Cardiac muscle cell (in vitro differentiated cells and primary cell): ENCODE data around the gene HIGD2A. TPM values are rescaled to one million over a fixed set of nuclear protein-coding genes. Genes with fewer than 3 reads are reported as not detected.
A peak's percentile ranks its signal among the peaks of the same experiment; 100 is the strongest.

Source experiments
- DNase-seq, 2 donors: peaks; one replicate each; pipeline versions ENCODE4 v3.0.0 to v3.0.0-alpha.2; 2010 to 2017; ENCODE audit warnings: low read depth in 1 of 2, low spot score in 1 of 2
- H3K27ac ChIP-seq: fragments of 200-600 bp; sonication (generic); 2 replicates; pipeline ENCODE4 v1.5.1; 2016
- H3K27me3 ChIP-seq: fragments of 200-600 bp; sonication (generic); 2 replicates; pipeline ENCODE4 v1.6.0; 2016; ENCODE audit warnings: control low read depth
- H3K36me3 ChIP-seq: fragments of 200-600 bp; sonication (generic); 2 replicates; pipeline ENCODE4 v1.5.1; 2016; ENCODE audit warnings: control low read depth
- H3K4me1 ChIP-seq: fragments of 200-600 bp; sonication (generic); 2 replicates; pipeline ENCODE4 v1.8.1; 2017; ENCODE audit warnings: low read depth, mild to moderate bottlenecking, mixed run types
- H3K4me3 ChIP-seq: fragments of 200-600 bp; sonication (generic); 2 replicates; pipeline ENCODE4 v1.5.1; 2016; ENCODE audit warnings: mild to moderate bottlenecking
- H3K9me3 ChIP-seq: fragments of 200-600 bp; sonication (generic); 2 replicates; pipeline ENCODE4 v1.5.1; 2017; ENCODE audit warnings: low read depth, mild to moderate bottlenecking, control low read depth
- polyA plus RNA-seq: library from polyadenylated mRNA; unstranded; fragments of >200 nt; fragmentation: Nextera tagmentation; extraction: Ambion mirVana; gene quantifications from 2 replicates; pipeline ENCODE4 v1.2.1, GENCODE V29; 2016
- total RNA-seq: library from RNA; depleted of rRNA; stranded (reverse); fragments of >200 nt; gene quantifications from 2 replicates; pipeline ENCODE4 v1.2.3, GENCODE V29; 2016
- TF ChIP-seq, protein P1 (sequence below): IDR thresholded peaks from 2 replicates; pipeline ENCODE4 v1.5.1; 2012; ENCODE audit warnings: low read depth, mild to moderate bottlenecking, low read length

HIGD2A gene
- total and polyA plus RNA-seq, 2 experiments from 2014 or later: 203 to 388 TPM

DNA sequence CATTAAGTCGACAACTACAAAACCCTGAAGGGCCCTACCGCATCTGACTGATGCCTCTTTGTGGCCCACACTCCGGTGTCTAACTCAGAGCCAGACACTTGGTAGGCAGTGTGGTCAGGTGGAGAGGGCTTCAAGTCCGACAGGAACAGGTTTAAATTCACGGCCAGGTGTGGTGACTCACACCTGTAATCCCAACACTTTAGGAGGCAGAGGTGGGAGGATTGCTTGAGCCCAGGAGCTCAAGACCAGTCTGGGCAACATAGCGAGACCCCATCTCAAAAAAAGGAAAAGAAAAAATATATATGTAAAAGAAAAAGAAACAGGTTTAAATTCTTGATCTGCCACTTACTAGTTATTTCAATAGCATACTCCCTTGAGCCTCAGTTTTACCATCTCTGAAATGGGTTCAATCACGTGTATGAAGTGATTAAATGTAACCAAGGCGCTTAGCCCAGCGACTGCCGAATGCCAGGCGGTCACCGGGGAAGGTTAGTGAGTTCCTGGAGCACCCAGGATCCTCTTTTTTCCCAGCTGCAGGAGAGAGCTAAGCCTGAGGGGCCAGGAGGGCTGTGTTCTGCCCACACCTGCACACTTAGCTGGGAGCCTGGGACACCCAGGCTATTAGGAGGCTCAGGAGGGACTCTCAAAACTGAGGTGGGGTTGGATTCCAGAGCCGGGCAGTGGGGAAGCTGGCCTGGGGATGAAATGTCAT is 26.8 kb downstream of the HIGD2A start:
- H3K4me3 ChIP-seq: peak overlapping the region; percentile 90
- TF ChIP-seq, protein P1, sequence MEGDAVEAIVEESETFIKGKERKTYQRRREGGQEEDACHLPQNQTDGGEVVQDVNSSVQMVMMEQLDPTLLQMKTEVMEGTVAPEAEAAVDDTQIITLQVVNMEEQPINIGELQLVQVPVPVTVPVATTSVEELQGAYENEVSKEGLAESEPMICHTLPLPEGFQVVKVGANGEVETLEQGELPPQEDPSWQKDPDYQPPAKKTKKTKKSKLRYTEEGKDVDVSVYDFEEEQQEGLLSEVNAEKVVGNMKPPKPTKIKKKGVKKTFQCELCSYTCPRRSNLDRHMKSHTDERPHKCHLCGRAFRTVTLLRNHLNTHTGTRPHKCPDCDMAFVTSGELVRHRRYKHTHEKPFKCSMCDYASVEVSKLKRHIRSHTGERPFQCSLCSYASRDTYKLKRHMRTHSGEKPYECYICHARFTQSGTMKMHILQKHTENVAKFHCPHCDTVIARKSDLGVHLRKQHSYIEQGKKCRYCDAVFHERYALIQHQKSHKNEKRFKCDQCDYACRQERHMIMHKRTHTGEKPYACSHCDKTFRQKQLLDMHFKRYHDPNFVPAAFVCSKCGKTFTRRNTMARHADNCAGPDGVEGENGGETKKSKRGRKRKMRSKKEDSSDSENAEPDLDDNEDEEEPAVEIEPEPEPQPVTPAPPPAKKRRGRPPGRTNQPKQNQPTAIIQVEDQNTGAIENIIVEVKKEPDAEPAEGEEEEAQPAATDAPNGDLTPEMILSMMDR: no peak
- H3K27ac ChIP-seq: peak overlapping the region; percentile 82
- peaks cover 10% of the 10 kb centered on the region for H3K4me1 ChIP-seq
- no peaks in the 10 kb centered on the region for H3K9me3 ChIP-seq
- DNase-seq: no peak
- no peaks in the 10 kb centered on the region for H3K27me3 ChIP-seq
- H3K36me3 ChIP-seq: no peaks in the 10 kb centered on the region

DNA sequence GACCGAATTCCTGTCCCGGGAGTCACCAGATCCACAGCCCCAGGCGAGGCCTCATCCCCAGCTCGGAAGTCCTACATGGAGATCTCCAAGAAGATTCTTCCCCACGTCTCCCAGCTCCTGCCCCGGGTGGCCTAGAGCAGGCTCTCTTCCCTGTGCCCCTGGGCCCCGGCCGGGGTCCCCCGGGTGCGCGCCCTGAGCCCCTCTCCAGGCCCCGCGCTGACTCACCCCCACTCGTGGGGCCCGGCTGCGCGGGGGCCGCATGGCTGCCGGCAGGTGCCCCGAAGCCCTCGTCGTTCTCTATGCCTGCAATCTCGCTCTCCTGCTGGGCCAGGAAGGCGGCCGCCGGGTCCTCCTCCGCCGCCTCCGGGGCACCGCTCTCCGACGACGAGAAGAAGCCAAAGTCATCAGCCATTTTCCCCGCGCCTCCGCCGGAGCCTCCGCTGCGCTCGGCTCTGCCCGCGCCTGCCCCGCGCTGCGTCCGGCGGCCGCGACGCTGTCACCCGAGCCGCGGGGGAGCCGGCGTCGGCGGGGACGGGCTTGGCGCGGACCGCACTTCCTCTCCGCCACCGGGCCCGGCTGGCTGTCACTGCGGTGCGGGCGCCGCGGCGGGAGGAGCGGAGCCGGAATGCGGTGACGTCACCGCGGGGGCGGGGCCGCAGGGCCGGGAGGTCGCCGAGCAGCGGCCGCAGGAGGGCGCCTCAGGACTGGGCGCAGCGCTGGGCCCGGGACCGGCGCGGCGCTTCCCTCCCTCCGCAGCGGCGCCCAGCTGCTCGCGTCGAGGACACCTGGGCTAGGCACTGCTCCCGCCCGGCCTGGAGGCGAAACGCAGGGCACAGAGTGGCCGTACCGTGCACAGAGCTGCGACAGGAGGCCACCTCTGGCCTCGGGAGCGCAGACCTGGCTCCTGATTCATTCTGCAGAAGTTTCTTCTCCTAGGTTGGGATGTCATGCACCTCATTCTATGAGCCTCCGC is 27.7 kb downstream of the HIGD2A start, which contains the start of gene CLTB:
TSS of gene CLTB (minus strand) at position 588 of the 973 bp plus-strand sequence. CDS start at position 412, 176 bp downstream.
- DNase-seq: peak; percentile 89 to 95
- H3K36me3 ChIP-seq: no peaks in the 10 kb centered on the region
- no peaks in the 10 kb centered on the region for H3K27me3 ChIP-seq
- H3K9me3 ChIP-seq: no peaks in the 10 kb centered on the region
- H3K4me3 ChIP-seq: peak within 1 kb of the TSS; percentile 90
- TF ChIP-seq, protein P1: peak; percentile 35
- H3K27ac ChIP-seq: peak within 1 kb of the TSS; percentile 82
- peaks cover 10% of the 10 kb centered on the region for H3K4me1 ChIP-seq

DNA sequence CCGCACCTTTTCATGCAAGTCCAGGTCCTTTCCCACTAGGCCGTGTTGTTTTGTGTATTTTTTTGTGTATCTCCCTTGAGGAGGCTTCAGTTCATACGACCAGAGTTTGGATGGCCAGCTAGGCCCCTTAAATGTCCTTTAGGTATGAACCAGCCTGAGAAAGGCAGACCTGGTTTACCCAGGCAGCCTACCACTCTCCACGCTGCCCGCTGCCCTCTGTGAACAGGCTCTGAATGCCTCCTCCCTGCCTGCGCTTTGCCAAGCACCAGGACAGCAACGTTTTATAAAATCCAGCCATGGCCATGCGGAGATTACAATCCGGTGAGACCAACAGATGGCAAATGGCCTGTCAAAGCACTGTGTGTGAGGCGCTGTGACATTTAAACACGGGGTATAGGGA is 28.4 kb downstream of the HIGD2A start:
- no peak for DNase-seq
- peaks cover 10% of the 10 kb centered on the region for H3K4me1 ChIP-seq
- no peak overlapping the region for H3K4me3 ChIP-seq
- TF ChIP-seq, protein P1: no peak
- no peaks in the 10 kb centered on the region for H3K9me3 ChIP-seq
- no peak overlapping the region for H3K27ac ChIP-seq
- no peaks in the 10 kb centered on the region for H3K36me3 ChIP-seq
- H3K27me3 ChIP-seq: no peaks in the 10 kb centered on the region

DNA sequence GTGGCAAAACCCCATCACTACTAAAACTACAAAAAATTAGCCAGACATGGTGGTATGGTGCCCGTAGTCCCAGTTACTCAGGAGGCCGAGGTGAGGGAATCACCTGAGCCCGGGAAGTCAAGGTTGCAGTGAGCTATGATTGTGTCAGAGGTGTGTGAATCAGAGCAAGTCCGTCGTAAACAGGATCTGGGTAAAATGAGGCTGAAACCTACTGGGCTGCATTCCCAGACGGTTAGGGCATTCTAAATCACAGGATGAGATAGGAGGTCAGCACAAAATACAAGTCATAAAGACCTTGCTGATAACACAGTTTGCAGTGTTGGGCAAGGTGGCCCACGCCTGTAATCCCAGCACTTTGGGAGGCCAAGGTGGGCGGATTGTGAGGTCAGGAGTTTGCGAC is 29.7 kb downstream of the HIGD2A start:
- H3K4me1 ChIP-seq: peaks cover 10% of the 10 kb centered on the region
- no peak overlapping the region for H3K27ac ChIP-seq
- no peak for DNase-seq
- no peaks in the 10 kb centered on the region for H3K36me3 ChIP-seq
- H3K27me3 ChIP-seq: no peaks in the 10 kb centered on the region
- H3K9me3 ChIP-seq: no peaks in the 10 kb centered on the region
- no peak overlapping the region for H3K4me3 ChIP-seq
- TF ChIP-seq, protein P1: no peak

DNA sequence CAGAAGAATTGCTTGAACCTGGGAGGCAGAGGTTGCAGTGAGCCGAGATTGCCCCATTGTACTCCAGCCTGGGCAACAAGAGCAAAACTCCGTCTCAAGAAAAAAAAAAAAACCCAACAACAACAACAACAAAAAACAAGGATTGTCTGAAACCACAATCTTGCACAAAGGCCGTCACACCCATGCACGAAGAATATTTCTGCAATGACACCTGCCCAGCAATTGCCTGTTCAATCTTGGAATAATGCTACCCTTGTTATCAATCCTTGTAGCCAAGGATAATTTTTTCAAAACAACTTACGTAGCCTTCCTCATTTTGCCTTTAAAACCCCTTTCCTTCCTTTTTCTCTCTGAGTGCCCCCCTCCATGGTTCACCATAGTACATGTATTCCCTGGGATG is 31.5 kb downstream of the HIGD2A start:
- no peak for DNase-seq
- Histone ChIP-seq H3K4me1 (peaks cover 6% of the 10 kb centered on the region), H3K27ac (no peak overlapping the region), H3K27me3 (no peaks in the 10 kb centered on the region), H3K9me3 (no peaks in the 10 kb centered on the region), H3K36me3 (no peaks in the 10 kb centered on the region), H3K4me3 (no peak overlapping the region)
- TF ChIP-seq, protein P1: no peak
